PC-3 (cell line): ENCODE results near the gene ZSCAN5C. TPM values are rescaled to one million over a fixed set of nuclear protein-coding genes. Genes with fewer than 3 reads are reported as not detected.

ENCODE experiments used
- ATAC-seq: fragments of 200-7000 bp; cut with Tn5 transposase; 2 replicates; pipeline ENCODE4 v1.9.1; 2020; ENCODE audit warnings: mild to moderate bottlenecking, moderate library complexity
- BruUV-seq: library from RNA; stranded (reverse); fragments of 400-500 nt; replicated peaks from 2 replicates; lab custom pipeline; 2021; lab: Mats Ljungman, UMichigan
- CTCF ChIA-PET: fragments of 300-600 bp; sonication (Branson Sonifier 250); formaldehyde crosslinking; loops from one replicate; lab custom pipeline; 2022; ENCODE audit warnings: antibody characterized with exemption; lab: Charles Lee
- POLR2A ChIA-PET: fragments of 300-600 bp; sonication (Branson Sonifier 250); formaldehyde crosslinking; loops from one replicate; lab custom pipeline; 2022; ENCODE audit warnings: antibody characterized with exemption; ENCODE audit not compliant: unreplicated experiment; lab: Charles Lee
- DNase-seq: peaks from one replicate; pipeline ENCODE4 v3.0.0-alpha.2; 2015
- H2AFZ ChIP-seq: fragments of 300-600 bp; sonication (generic); 2 replicates; pipeline ENCODE4 v1.6.0; 2016; ENCODE audit warnings: antibody characterized with exemption, low read length
- H3F3A ChIP-seq: fragments of 300-600 bp; sonication (generic); one replicate; pipeline ENCODE4 v1.6.0; 2017; ENCODE audit warnings: antibody characterized with exemption, low read length, control low read depth, mild to moderate bottlenecking; ENCODE audit not compliant: unreplicated experiment
- H3K27ac ChIP-seq: fragments of 300-600 bp; sonication (generic); 2 replicates; pipeline ENCODE4 v1.5.1; 2016; ENCODE audit warnings: mild to moderate bottlenecking, low read length
- H3K27me3 ChIP-seq: fragments of 300-600 bp; sonication (generic); 2 replicates; pipeline ENCODE4 v1.6.1; 2016; ENCODE audit warnings: low read length, mixed read lengths
- H3K36me3 ChIP-seq: fragments of 300-600 bp; sonication (generic); 2 replicates; pipeline ENCODE4 v1.6.1; 2016; ENCODE audit warnings: low read depth, mixed run types, low read length, mixed read lengths
- H3K4me1 ChIP-seq: fragments of 300-600 bp; sonication (generic); 2 replicates; pipeline ENCODE4 v1.5.1; 2016; ENCODE audit warnings: low read length; ENCODE audit not compliant: insufficient read depth
- H3K4me2 ChIP-seq: fragments of 300-600 bp; sonication (generic); 2 replicates; pipeline ENCODE4 v1.6.0; 2016; ENCODE audit warnings: low read length
- H3K4me3 ChIP-seq: fragments of 300-600 bp; sonication (generic); 2 replicates; pipeline ENCODE4 v1.5.1; 2016; ENCODE audit warnings: mild to moderate bottlenecking, low read length, mixed read lengths
- H3K79me2 ChIP-seq: fragments of 300-600 bp; sonication (generic); 2 replicates; pipeline ENCODE4 v1.6.1; 2017; ENCODE audit warnings: low read length, mixed read lengths
- H3K9ac ChIP-seq: fragments of 300-600 bp; sonication (generic); 2 replicates; pipeline ENCODE4 v1.6.0; 2016; ENCODE audit warnings: mild to moderate bottlenecking, low read length
- H3K9me2 ChIP-seq: fragments of 300-600 bp; sonication (generic); replicated peaks from 2 replicates; pipeline ENCODE4 v1.6.1; 2016; ENCODE audit warnings: mixed run types, low read length, mixed read lengths
- H3K9me3 ChIP-seq: fragments of 300-600 bp; sonication (generic); 2 replicates; pipeline ENCODE4 v1.6.1; 2016; ENCODE audit warnings: low read length, mixed read lengths
- H4K20me1 ChIP-seq: fragments of 300-600 bp; sonication (generic); 2 replicates; pipeline ENCODE4 v1.6.1; 2016; ENCODE audit warnings: low read length, mixed read lengths
- CTCF ChIP-seq: fragments of 300-600 bp; sonication (generic); conservative IDR thresholded peaks from 2 replicates; pipeline ENCODE4 v1.5.1; 2017; ENCODE audit warnings: antibody characterized with exemption, low read depth, mild to moderate bottlenecking, low read length
- EZH2 ChIP-seq: fragments of 300-600 bp; sonication (generic); IDR thresholded peaks from one replicate; pipeline ENCODE4 v1.6.1; 2017; ENCODE audit warnings: antibody characterized with exemption, mild to moderate bottlenecking, low read length; ENCODE audit not compliant: unreplicated experiment
- EZH2phosphoT487 ChIP-seq: fragments of 300-600 bp; sonication (generic); IDR thresholded peaks from 2 replicates; pipeline ENCODE4 v1.6.1; 2018; ENCODE audit warnings: mild to moderate bottlenecking, antibody characterized with exemption, low read length, borderline replicate concordance
- intact Hi-C: fragments of 100-400 bp; cut with micrococcal nuclease; formaldehyde crosslinking; loops from 2 replicates; pipeline ENCODE4 v1.9.0; 2023
- total RNA-seq: library from RNA; depleted of rRNA; stranded (reverse); fragments of >200 nt; gene quantifications from 2 replicates; pipeline ENCODE4 v1.2.3, GENCODE V29; 2014

ZSCAN5C gene
- total RNA-seq, 1 experiment from 2014 or later, result not detected

GRCh38 chr19:56177564-56178243 lies 24.4 kb upstream of the ZSCAN5C start:
- CTCF ChIA-PET, result no interaction called here

DNA sequence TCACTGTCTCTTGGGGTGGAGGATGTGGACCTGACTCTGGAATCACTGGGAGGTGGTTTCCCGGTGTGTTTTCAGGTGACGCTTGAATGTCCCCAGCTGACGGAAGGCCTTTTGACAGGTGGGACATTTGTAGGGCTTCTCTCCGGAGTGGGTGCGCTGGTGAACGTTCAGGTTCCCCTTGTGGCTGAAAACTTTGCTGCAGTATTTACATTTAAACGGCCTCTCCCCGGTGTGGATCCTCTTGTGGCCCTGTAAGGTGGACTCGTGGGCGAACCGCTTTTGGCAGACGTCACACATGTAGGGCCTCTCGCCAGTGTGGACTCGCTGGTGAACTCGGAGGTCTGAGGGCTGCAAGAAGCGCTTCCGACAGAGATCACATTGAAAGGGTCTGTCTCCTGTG lies 12.3 kb upstream of the ZSCAN5C start:
- POLR2A ChIA-PET, result no interaction called here

More at GRCh38 chr19:56177564-56178243, 24.4 kb upstream of the ZSCAN5C start:
- Histone ChIP-seq H3K79me2 (no peaks in the 10 kb centered on the region), H3K9me2 (no peaks in the 10 kb centered on the region), H2AFZ (no peak overlapping the region), H3K9me3 (no peaks in the 10 kb centered on the region), H3K9ac (no peak overlapping the region), H3K27ac (no peak overlapping the region), H3K4me1 (no peaks in the 10 kb centered on the region), H3K27me3 (peaks cover 17% of the 10 kb centered on the region), H4K20me1 (no peaks in the 10 kb centered on the region), H3K4me2 (no peak overlapping the region), H3K4me3 (no peak overlapping the region), H3F3A (no peaks in the 10 kb centered on the region), H3K36me3 (no peaks in the 10 kb centered on the region)
- no TSS peak for BruUV-seq
- intact Hi-C loops, result no loop called here
- ATAC-seq (no peak), DNase-seq (no peak)
- POLR2A ChIA-PET, result no interaction called here
- TF ChIP-seq EZH2phosphoT487 (no peak), EZH2 (no peak), CTCF (no peak)

More for the DNA sequence above, 12.3 kb upstream of the ZSCAN5C start:
- CTCF ChIA-PET, result no interaction called here
- BruUV-seq, result no TSS peak
- Histone ChIP-seq H3K4me3 (no peak overlapping the region), H3K4me2 (no peak overlapping the region), H3K4me1 (no peaks in the 10 kb centered on the region), H3K79me2 (no peaks in the 10 kb centered on the region), H2AFZ (no peak overlapping the region), H3K27ac (no peak overlapping the region), H3K9me3 (no peaks in the 10 kb centered on the region), H3K9ac (no peak overlapping the region), H3K36me3 (no peaks in the 10 kb centered on the region), H3F3A (no peaks in the 10 kb centered on the region), H4K20me1 (no peaks in the 10 kb centered on the region), H3K27me3 (peaks cover 24% of the 10 kb centered on the region), H3K9me2 (no peaks in the 10 kb centered on the region)
- DNase-seq, result no peak
- TF ChIP-seq EZH2phosphoT487, result no peak
- 0 out of 2 replicates have a peak, but pooled peaks have one; percentile 22 for TF ChIP-seq CTCF
- TF ChIP-seq EZH2, result no peak
- no peak for ATAC-seq
- intact Hi-C loops, result no loop called here
